Thymus (tissue), 11 donors: Measurements from ENCODE around the gene IL17RB. TPM values are rescaled to one million over a fixed set of nuclear protein-coding genes. Genes with fewer than 3 reads are reported as not detected.

Source experiments
- DNase-seq, 9 donors: peaks; one replicate each; pipeline ENCODE4 v3.0.0-alpha.2; 2013; ENCODE audit warnings: low spot score in 9 of 9, low read depth in 6 of 9, missing footprints in 1 of 9
- H3K27ac ChIP-seq, 2 donors: one replicate each; pipeline ENCODE4 v1.5.1; 2013; ENCODE audit warnings: control low read depth in 1 of 2, low read depth in 1 of 2, low read length in 1 of 2, mild to moderate bottlenecking in 1 of 2, moderate library complexity in 1 of 2
- H3K27me3 ChIP-seq, 2 donors: one replicate each; pipeline ENCODE4 v1.5.1; 2013; ENCODE audit warnings: low read length in 1 of 2; ENCODE audit not compliant: control insufficient read depth in 2 of 2, insufficient read depth in 1 of 2
- H3K36me3 ChIP-seq, 2 donors: one replicate each; pipeline ENCODE4 v1.5.1; 2013; ENCODE audit warnings: low read length in 1 of 2, mild to moderate bottlenecking in 1 of 2, moderate library complexity in 1 of 2; ENCODE audit not compliant: control insufficient read depth in 2 of 2, insufficient read depth in 2 of 2
- H3K4me1 ChIP-seq, 2 donors: one replicate each; pipeline ENCODE4 v1.5.1; 2013; ENCODE audit warnings: low read length in 2 of 2; ENCODE audit not compliant: control insufficient read depth in 2 of 2, insufficient read depth in 2 of 2
- H3K4me3 ChIP-seq, 2 donors: one replicate each; pipeline ENCODE4 v1.5.1; 2013; ENCODE audit warnings: low read length in 2 of 2, control low read depth in 1 of 2, mild to moderate bottlenecking in 1 of 2
- H3K9me3 ChIP-seq, 2 donors: one replicate each; pipeline ENCODE4 v1.5.1; 2013; ENCODE audit warnings: low read length in 1 of 2, mild to moderate bottlenecking in 1 of 2; ENCODE audit not compliant: control insufficient read depth in 2 of 2, insufficient read depth in 1 of 2
- WGBS: extraction: QIAGEN DNeasy Blood & Tissue Kit; methylation state at CpG from one replicate; pipeline ENCODE4 v1.1.7; 2013; 5-methylcytosine and 5-hydroxymethylcytosine counted together
- polyA plus RNA-seq: library from polyadenylated mRNA; stranded (reverse); fragments of 200-250 nt; gene quantifications from one replicate; pipeline ENCODE4 v1.2.3, GENCODE V29; 2013
- total RNA-seq: library from RNA; stranded (reverse); fragments of 120-200 nt; gene quantifications from one replicate; pipeline ENCODE4 v1.2.4, GENCODE V29; 2013
- donor health status: healthy.

Gene IL17RB
- total and polyA plus RNA-seq, 2 donors: 0.80 to 2.7 TPM

DNA sequence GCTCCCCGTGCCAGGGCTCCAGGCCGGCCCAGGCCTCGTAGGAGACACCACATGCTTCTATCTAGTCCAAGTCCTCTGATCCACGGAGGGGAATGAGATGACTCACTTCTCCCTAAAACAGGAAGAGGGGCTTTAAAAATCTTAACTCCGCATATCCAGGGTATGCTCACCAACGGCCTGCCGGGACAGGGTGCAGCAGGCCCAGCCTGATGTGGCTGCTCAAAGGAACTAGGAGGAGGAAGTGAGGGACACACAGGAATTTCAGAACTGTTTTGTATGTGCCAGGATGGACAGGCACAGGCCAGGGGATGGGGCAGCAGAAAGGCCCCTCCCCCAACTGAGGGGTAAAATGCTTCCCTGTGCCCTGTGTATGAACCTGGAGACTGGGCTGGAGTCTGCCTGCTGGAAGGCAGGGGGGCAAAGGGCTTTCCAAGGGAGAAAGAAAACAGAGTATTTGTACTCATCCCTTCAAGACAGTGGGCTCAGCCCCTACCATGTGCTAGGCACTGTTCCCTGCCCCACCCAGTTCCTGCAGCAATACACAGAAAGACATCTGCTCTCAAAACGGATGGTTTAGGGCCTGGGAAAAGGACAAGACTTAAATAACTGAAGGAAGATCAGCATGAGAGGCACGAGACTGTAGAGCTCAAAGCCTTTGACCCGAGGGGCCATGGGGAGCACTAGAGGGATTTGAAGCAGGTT lies 22.3 kb upstream of the IL17RB start:
- DNase-seq: no peak
- H3K4me1 ChIP-seq: peaks cover 0 to 9% of the 10 kb centered on the region in 2 donors
- H3K36me3 ChIP-seq: no peaks in the 10 kb centered on the region
- H3K27me3 ChIP-seq: no peaks in the 10 kb centered on the region
- no peak overlapping the region for H3K4me3 ChIP-seq
- H3K27ac ChIP-seq: no peak overlapping the region
- H3K9me3 ChIP-seq: no peaks in the 10 kb centered on the region
- WGBS: 86% methylated on average over 10 of the region's 10 CpGs

GRCh38 chr3:53824795-53825194 lies 21.6 kb upstream of the IL17RB start:
- Histone ChIP-seq H3K27ac (no peak overlapping the region), H3K36me3 (no peaks in the 10 kb centered on the region), H3K4me1 (peaks cover 0 to 7% of the 10 kb centered on the region in 2 donors), H3K27me3 (no peaks in the 10 kb centered on the region), H3K9me3 (no peaks in the 10 kb centered on the region), H3K4me3 (no peak overlapping the region)
- DNase-seq: no peak
- 96% methylated on average over 4 of the region's 4 CpGs for WGBS

DNA sequence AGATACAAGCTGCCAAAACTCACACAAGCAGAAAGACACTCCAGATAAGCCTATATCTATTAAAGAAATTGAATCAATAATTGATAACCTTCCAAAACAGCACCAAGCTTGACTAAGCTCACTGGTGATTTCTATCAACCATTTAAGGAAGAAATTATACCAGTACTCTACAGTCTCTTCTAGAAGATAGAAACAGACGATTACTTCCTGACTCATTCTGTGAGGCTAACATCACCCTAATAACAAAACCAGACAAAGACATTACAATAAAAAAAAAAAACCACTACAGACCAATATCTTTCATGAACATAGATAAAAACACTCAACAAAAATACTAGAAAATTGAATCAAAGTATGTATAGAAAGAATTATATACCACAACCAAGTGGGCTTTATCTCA lies 20.3 kb upstream of the IL17RB start:
- Histone ChIP-seq H3K9me3 (no peaks in the 10 kb centered on the region), H3K36me3 (no peaks in the 10 kb centered on the region), H3K27me3 (no peaks in the 10 kb centered on the region), H3K4me1 (peaks cover 0 to 5% of the 10 kb centered on the region in 2 donors), H3K4me3 (no peak overlapping the region), H3K27ac (no peak overlapping the region)
- WGBS: 47% methylated on average over 1 of the region's 1 CpG
- DNase-seq: no peak

DNA sequence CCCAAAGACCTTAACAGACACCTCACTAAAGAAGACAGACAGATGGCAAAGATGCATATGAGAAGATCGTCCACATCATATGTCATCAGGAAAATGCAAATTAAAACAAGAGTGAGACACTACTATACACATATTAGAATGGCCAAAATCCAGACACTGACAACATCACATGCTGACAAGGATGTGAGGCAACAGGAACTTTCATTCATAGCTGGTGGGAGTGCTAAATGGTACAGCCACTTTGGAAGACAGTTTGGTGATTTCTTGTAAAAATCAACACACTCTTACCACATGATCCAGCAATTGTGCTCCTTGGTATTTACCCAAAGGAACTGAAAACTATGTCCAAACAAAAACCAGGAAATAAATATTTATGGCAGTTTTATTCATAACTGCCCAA lies 17.8 kb upstream of the IL17RB start:
- no peaks in the 10 kb centered on the region for H3K27me3 ChIP-seq
- no peak overlapping the region for H3K4me3 ChIP-seq
- DNase-seq: no peak
- H3K36me3 ChIP-seq: no peaks in the 10 kb centered on the region
- H3K9me3 ChIP-seq: no peaks in the 10 kb centered on the region
- H3K4me1 ChIP-seq: no peaks in the 10 kb centered on the region
- 99% methylated on average over 1 of the region's 1 CpG for WGBS
- no peak overlapping the region for H3K27ac ChIP-seq

DNA sequence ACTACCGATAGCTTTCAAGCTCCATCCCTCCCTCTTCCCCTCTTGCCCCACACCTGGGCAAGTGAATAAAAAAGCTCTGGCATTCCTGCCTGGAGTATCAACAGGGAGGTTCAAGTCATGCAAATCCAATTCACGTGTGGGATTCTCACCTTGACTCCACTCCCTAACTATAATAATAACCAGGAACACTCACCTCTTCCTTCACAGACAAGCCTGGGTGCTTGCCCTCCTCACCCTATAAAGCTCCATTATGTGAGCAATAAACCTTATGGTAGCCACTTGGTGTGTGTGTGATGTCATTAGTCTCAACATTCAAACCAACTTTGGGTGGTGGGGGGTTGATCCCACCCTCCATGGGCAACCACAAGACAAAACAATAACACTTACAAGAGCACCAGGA lies 16.8 kb upstream of the IL17RB start:
- H3K27ac ChIP-seq: no peak overlapping the region
- no peak overlapping the region for H3K4me3 ChIP-seq
- no peaks in the 10 kb centered on the region for H3K36me3 ChIP-seq
- no peaks in the 10 kb centered on the region for H3K4me1 ChIP-seq
- no peaks in the 10 kb centered on the region for H3K9me3 ChIP-seq
- DNase-seq: no peak
- WGBS: 91% methylated on average over 2 of the region's 2 CpGs
- H3K27me3 ChIP-seq: no peaks in the 10 kb centered on the region

GRCh38 chr3:53830944-53831343 lies 15.4 kb upstream of the IL17RB start:
- 96% methylated on average over 6 of the region's 6 CpGs for WGBS
- no peak for DNase-seq
- no peak overlapping the region for H3K4me3 ChIP-seq
- H3K27me3 ChIP-seq: no peaks in the 10 kb centered on the region
- H3K4me1 ChIP-seq: no peaks in the 10 kb centered on the region
- H3K36me3 ChIP-seq: no peaks in the 10 kb centered on the region
- no peak overlapping the region for H3K27ac ChIP-seq
- no peaks in the 10 kb centered on the region for H3K9me3 ChIP-seq

GRCh38 chr3:53833053-53833645 lies 13.2 kb upstream of the IL17RB start:
- H3K9me3 ChIP-seq: peaks cover 0 to 2% of the 10 kb centered on the region in 2 donors
- H3K4me1 ChIP-seq: no peaks in the 10 kb centered on the region
- H3K36me3 ChIP-seq: no peaks in the 10 kb centered on the region
- H3K4me3 ChIP-seq: no peak overlapping the region
- no peak overlapping the region for H3K27ac ChIP-seq
- H3K27me3 ChIP-seq: no peaks in the 10 kb centered on the region
- WGBS: 97% methylated on average over 9 of the region's 9 CpGs
- no peak for DNase-seq

GRCh38 chr3:53833700-53834099 lies 12.7 kb upstream of the IL17RB start:
- Histone ChIP-seq H3K27me3 (peaks cover 0 to 2% of the 10 kb centered on the region in 2 donors), H3K4me3 (no peak overlapping the region), H3K27ac (no peak overlapping the region), H3K4me1 (no peaks in the 10 kb centered on the region), H3K36me3 (no peaks in the 10 kb centered on the region), H3K9me3 (peaks cover 0 to 2% of the 10 kb centered on the region in 2 donors)
- DNase-seq: no peak
- 87% methylated on average over 5 of the region's 5 CpGs for WGBS

- no peak overlapping the region for H3K27ac ChIP-seq
- WGBS: 88% methylated on average over 6 of the region's 6 CpGs
- H3K4me1 ChIP-seq: no peaks in the 10 kb centered on the region
Measured at GRCh38 chr3:53834429-53835095, 11.8 kb upstream of the IL17RB start.

More at GRCh38 chr3:53834429-53835095, 11.8 kb upstream of the IL17RB start:
- no peaks in the 10 kb centered on the region for H3K36me3 ChIP-seq
- no peak overlapping the region for H3K4me3 ChIP-seq
- H3K27me3 ChIP-seq: peaks cover 0 to 2% of the 10 kb centered on the region in 2 donors
- H3K9me3 ChIP-seq: peaks cover 0 to 2% of the 10 kb centered on the region in 2 donors
- no peak for DNase-seq
